ENCODE results near the gene RSBN1.

- TF ChIP-seq ELF4 (CRISPR knock-in tag; IDR thresholded peaks at IDR 0.05; ENCODE audit: low read depth) (no peak), SP1 (CRISPR knock-in tag; conservative IDR thresholded peaks at IDR 0.05) (no peak)
Measured at GRCh38 chr1:113714606-113715269, 97.5 kb downstream of the RSBN1 start.
